HG03571 (cell line): Measurements from ENCODE around the gene MAGEA8.
"Not testable (repeated sequence)": the region's sequence is repeated elsewhere in the genome, so short reads cannot be mapped to it uniquely, and the experiment has no call there.

Experiments
- ATAC-seq: cut with Tn5 transposase; IDR thresholded peaks from one replicate; pipeline ENCODE4 v1.9.1; 2021; ENCODE audit not compliant: unreplicated experiment

The MAGEA8 gene

DNA sequence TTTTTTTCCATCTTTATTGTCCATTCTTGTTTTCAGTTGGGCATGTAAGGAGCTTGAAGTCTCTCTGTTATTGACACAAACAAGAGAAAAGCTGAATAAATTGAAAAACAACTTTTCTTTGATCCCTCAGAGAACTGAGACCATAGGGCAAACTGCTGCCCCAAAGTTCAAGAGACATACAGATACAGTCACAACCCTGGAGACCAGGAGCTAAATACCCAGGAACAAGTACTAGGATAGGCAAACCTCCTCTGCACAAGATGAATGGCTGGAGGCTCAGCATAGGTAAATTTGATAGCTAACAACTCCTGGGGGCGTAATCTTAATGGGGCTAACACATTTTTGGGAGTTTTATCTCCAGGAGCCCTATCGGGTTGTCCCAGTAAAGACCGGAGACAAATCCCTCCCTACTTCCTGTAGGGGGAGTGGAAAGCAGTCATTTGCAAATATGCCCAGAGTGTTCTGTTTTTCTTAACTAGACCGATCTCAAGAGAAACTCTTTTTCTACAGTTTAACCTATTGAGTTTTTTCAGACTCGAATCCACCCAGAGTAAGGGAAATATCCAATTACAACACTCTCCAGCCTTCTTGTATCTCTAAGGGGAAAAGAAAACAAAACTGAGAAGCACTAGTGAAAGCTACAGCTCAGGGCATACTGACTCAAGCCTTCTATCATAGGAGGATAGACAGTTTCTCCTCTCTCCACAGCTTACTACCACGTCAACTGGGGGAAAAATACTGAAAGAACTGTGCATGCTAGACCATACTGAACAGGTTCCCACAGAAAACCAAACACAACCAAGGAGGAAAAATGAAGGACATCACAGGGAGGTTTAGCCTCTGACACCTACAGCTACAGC, 23.1 kb downstream of the MAGEA8 start:
- ATAC-seq, result peak; percentile 64

- peak; percentile 72 for ATAC-seq
Measured at GRCh38 chrX:149908308-149908707, 27.3 kb downstream of the MAGEA8 start.

- no peak for ATAC-seq
Measured at GRCh38 chrX:149908727-149909126, 27.7 kb downstream of the MAGEA8 start.

DNA sequence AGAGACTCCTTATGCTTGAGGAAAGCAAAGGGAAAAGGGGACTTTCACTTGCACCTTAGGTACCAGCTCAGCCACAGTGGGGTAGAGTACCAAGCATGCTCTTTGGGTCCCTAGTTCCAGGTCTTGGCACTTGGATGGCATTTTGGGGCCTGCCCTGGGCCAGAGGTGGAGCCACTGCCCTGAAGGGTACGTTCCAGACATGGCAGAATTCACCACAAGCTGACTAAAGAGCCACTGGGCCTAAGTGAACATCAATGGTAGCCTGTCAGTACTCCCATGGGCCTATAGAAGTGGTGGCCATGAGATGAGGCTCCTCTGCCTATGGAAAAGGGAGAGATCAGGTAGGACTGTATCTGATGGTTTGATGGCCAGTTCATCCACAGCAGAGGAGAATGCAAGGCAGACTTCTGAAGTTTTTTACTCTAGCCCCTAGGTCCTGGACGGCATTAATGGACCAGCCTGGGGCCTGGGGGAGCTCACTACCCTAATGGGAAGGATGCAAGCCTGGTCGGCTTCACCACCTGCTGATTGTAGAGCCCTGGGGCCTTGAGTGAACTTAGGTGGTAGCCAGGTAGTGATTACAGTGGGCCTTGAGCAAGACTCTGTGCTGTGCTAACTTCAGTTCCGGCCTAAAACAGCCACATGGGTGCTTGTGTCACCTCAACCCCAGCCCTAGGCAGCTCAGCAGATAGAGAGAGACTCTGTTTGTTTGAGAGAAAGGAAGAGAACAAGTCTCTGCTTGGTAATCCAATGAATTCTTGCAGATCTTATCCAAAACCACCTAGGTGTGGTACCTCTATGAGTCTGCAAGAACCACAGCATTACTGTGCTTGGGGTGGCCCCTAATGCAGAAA, 28.6 kb downstream of the MAGEA8 start:
- ATAC-seq, result no peak

GRCh38 chrX:149910178-149910695, 29.3 kb downstream of the MAGEA8 start:
- ATAC-seq, result no peak

GRCh38 chrX:149916745-149917392, 35.9 kb downstream of the MAGEA8 start:
- ATAC-seq, result peak; percentile 71

GRCh38 chrX:149923836-149924235, 42.9 kb downstream of the MAGEA8 start:
- not testable (repeated sequence) for ATAC-seq

- not testable (repeated sequence) for ATAC-seq
Measured at GRCh38 chrX:149924434-149924833, 43.5 kb downstream of the MAGEA8 start.

- not testable (repeated sequence) for ATAC-seq
Measured at GRCh38 chrX:149927245-149927963, 46.4 kb downstream of the MAGEA8 start.

GRCh38 chrX:149927964-149928258, 46.9 kb downstream of the MAGEA8 start:
- ATAC-seq, result not testable (repeated sequence)

GRCh38 chrX:149928635-149929034, 47.7 kb downstream of the MAGEA8 start:
- ATAC-seq, result not testable (repeated sequence)

DNA sequence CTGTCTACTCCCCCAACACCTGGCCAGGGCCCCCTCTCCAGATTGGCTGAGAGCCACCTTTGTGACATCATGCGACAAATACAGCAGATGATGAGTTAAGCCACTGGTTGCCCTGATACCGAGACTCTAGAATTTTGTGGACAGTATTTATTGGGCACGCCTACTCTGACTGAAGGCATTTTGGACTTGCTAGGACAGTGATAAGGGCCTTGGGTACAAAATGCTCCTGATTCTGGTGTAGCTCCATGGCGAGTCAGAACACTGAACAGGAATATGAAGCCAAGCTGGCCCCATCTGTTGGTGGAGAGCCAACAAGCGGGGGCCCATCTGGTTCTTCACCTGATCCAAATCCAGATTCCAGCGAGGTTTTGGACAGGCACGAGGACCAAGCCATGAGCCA, 48.4 kb downstream of the MAGEA8 start, which contains the start of gene HSFX4:
TSS of gene HSFX4 (plus strand) at position 174 of the 400 bp plus-strand sequence. CDS start at position 246, 72 bp downstream.
- not testable (repeated sequence) for ATAC-seq

DNA sequence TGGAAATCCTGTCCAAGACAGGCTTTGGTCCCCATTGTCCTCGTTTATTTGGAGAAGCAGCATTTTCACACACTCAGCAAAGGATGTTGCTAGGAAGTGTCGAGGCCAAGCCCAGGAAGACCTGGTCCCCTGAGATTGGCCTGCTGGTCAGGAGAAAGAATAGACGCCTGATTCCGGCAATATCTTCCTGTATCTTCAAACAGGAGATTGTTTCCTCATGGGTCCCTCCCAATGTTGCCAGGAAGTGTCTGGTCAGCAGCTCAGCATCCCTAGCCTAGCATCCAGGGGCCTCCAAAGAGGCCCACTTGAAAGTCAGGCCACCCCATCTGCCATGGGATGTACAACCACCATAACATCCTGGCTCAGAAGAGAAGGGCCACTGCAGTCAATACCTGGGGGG, 50.4 kb downstream of the MAGEA8 start:
- ATAC-seq, result not testable (repeated sequence)

DNA sequence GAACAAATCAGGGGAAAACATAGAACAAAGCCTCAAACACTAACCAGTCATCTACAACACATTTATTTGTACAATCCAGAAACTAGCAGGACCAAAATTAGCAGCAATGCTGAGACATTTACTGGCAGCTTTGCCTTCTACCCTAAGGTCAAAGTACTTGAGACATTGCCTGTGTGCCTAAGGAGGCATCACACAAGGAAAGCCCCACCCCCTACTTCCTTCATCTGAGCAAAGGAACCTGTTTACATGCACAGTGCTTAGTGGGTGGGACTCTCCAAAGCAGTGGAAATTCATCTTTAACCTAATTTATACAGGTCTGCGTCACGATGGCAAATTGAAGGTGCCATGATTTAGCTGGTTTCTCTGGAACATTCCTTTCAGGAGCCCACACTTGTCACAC, 51.2 kb downstream of the MAGEA8 start:
- ATAC-seq, result not testable (repeated sequence)

DNA sequence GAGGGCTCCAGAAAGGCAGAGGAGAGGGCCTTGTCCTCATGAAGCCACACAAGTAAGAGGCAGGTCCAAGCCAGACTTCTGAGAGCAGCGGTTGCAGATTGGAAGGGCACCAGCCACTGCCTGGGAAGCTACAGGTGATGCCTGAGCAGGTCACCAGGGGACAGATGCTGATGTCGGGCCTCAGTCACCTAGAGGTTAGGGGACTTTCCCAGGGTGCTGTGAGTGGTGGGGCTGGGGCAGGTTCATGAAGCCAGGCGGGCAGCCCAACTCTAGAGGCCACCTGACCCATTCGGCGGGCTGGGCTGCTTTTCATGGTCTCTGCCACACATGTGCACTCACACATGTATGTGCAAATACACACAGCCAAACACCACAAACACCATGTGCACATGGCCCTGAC, 52.0 kb downstream of the MAGEA8 start:
- peak; percentile 33 for ATAC-seq

DNA sequence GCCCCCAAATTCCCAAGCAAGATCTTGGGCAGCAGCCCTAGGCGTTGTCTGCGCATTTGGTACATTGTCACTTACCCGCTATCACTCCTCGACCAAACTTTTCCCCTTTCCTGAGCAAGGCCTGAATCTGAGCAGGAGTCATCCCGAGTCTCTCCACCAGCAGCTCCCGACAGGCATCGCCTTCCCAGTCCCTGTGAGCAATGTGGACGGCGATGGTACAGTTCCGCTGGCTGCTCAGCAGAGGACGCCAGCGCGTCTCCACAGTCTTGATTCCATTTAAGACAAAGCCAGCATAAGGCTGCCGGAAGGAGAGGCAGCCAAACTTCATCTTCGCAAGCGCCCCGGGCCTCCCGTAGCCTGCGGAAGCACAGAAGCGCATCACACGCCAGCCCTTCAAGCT, 52.6 kb downstream of the MAGEA8 start:
- not testable (repeated sequence) for ATAC-seq
